DMS 273 (cell line): ENCODE measurements around the gene SLC25A2.
"Not testable (repeated sequence)": the region's sequence is repeated elsewhere in the genome, so short reads cannot be mapped to it uniquely, and the experiment has no call there.

Experiments
- DNase-seq: peaks from one replicate; lab custom pipeline; 2025; ENCODE audit not compliant: unreplicated experiment; lab: John Stamatoyannopoulos, UW

SLC25A2 gene

DNA sequence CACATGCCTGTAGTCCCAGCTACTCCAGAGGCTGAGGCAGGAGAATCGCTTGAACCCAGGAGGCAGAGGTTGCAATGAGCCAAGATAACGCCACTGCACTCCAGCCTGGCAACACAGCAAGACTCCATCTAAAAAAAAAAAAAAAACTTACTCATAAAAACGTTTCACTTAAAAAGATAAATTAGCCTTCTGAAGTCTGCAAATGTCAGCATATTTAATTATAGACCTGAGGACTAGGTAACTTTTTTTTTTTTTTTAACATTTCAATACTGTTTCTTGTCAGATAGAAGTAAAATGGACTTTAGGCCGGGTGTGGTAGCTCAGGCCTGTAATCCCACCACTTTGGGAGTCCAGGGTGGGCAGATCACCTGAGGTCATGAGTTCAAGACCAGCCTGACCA is 13.1 kb upstream of the SLC25A2 start:
- not testable (repeated sequence) for DNase-seq

DNA sequence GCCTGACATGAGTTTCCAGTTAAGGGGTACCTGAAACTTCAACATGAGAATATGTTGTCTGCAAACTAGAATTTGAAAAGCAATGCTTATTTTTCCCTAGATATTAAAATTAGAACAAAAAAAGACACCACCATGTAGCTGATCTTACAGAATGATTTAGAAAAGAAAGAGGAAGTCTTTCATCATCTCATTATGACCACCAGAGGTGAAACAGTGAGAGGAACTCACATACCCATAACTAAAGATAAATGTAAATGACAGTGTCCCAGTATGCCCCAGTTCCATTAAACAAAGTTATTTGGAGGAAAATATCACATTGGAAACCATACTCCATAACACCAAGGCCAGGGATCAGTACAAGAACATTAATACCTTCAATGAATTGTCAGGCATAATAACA is 9.9 kb upstream of the SLC25A2 start:
- no peak for DNase-seq

- no peak for DNase-seq
Measured at GRCh38 chr5:141306630-141307029, 2.8 kb upstream of the SLC25A2 start.

GRCh38 chr5:141298376-141298775 is 5.5 kb downstream of the SLC25A2 start:
- DNase-seq = no peak

- peak; percentile 53 for DNase-seq
Measured at GRCh38 chr5:141272906-141273305, 30.9 kb downstream of the SLC25A2 start.

- DNase-seq = no peak
Measured at GRCh38 chr5:141269195-141269594, 34.7 kb downstream of the SLC25A2 start.

- DNase-seq = no peak
Measured at GRCh38 chr5:141261238-141261546, 42.7 kb downstream of the SLC25A2 start.

- peak; percentile 28 for DNase-seq
Measured at GRCh38 chr5:141260458-141261237, 43.2 kb downstream of the SLC25A2 start.

- no peak for DNase-seq
Measured at GRCh38 chr5:141258948-141259347, 44.9 kb downstream of the SLC25A2 start.

GRCh38 chr5:141258464-141258863 is 45.4 kb downstream of the SLC25A2 start:
- no peak for DNase-seq
